ENCODE data around the gene RHCE. TPM values are rescaled to one million over a fixed set of nuclear protein-coding genes. Genes with fewer than 3 reads are reported as not detected.
A peak's percentile ranks its signal among the peaks of the same experiment; 100 is the strongest.
"Not testable (repeated sequence)": the region's sequence is repeated elsewhere in the genome, so short reads cannot be mapped to it uniquely, and the experiment has no call there.

The RHCE gene
- total RNA-seq, 1 experiment from 2014 or later = 0.18 TPM

GRCh38 chr1:25425098-25426085 is 4.8 kb upstream of the RHCE start:
- H3K9me3 ChIP-seq (replicated peaks) = no peaks in the 10 kb centered on the region
- H3K4me1 ChIP-seq = peaks cover 2% of the 10 kb centered on the region; the same call in 1 of the 2 replicates
- H3K27me3 ChIP-seq = no peaks in the 10 kb centered on the region
- H3K27ac ChIP-seq = no peak overlapping the region
- H3K4me3 ChIP-seq = no peak overlapping the region
- DNase-seq = no peak
- no peaks in the 10 kb centered on the region for H3K36me3 ChIP-seq

- not testable (repeated sequence) for DNase-seq; H3K27me3 ChIP-seq; H3K4me1 ChIP-seq; H3K36me3 ChIP-seq; H3K4me3 ChIP-seq; H3K9me3 ChIP-seq (replicated peaks); H3K27ac ChIP-seq
Observed at GRCh38 chr1:25423206-25423605, 2.6 kb upstream of the RHCE start.

DNA sequence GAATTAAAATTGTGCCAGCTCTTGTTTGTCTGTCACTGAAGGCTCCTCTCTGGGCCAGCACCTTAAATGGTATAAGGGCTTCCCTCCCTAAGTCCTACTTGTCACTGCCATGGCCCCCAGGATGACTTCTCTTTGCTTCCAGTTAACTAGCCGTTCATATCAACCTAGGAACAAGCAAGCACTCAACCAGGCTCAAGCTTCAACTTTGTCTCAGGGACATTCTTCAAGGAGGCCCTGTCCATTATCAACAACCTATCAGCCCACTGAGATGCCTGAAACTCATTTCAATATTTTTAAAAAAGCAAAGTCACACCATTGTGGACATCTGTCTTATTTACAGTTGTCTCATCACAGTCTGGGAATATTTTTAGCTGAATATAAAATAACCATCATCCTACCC is 1.3 kb downstream of the RHCE start:
- not testable (repeated sequence) for H3K27me3 ChIP-seq; H3K36me3 ChIP-seq; H3K27ac ChIP-seq; H3K4me1 ChIP-seq; H3K9me3 ChIP-seq (replicated peaks); DNase-seq; H3K4me3 ChIP-seq

DNA sequence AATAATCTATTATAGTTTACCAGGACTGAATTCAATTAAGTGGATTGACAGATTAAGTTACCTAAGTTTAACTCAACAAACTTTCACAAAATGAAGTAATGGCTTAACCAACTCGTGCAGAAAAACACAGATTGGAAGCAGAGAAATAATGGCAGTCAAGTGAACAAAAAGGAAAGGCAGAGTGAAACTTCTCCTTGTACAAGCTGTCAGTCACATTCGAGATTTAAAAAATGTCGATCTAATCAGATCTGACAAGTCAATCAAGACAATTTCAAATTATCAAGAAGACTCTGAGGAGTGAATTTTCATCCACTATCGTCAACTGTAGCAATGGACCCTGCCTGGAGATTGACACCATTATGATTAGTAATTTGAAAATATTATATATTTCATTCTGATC is 3.3 kb downstream of the RHCE start:
- not testable (repeated sequence) for H3K27me3 ChIP-seq; H3K4me3 ChIP-seq; DNase-seq; H3K27ac ChIP-seq; H3K9me3 ChIP-seq (replicated peaks); H3K36me3 ChIP-seq; H3K4me1 ChIP-seq

DNA sequence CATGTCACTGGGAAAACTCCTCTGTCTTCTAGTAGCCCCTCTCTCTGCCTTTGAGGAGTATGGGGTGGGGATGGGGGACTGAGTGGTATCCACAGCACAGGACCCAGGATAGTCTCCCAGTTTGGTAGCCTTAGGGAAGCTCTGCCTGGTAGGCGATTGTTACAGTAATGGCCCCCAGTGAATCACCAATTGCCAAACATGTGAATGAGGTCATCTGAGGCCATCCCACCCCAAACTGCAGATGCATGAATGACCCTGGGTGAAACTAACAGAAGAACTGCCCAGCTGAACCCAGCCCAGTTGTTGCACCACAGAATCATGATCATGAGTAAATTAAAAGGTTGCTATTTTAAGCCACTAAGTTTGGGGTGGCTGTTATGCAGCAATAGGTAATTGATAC is 6.0 kb downstream of the RHCE start:
- not testable (repeated sequence) for H3K9me3 ChIP-seq (replicated peaks)

GRCh38 chr1:25414157-25414556 is 6.5 kb downstream of the RHCE start:
- H3K4me3 ChIP-seq; H3K4me1 ChIP-seq; H3K9me3 ChIP-seq (replicated peaks); DNase-seq; H3K27ac ChIP-seq; H3K36me3 ChIP-seq; H3K27me3 ChIP-seq: not testable (repeated sequence)

More for the DNA sequence above, 6.0 kb downstream of the RHCE start:
- H3K4me1 ChIP-seq, H3K27me3 ChIP-seq, H3K4me3 ChIP-seq, H3K27ac ChIP-seq, H3K36me3 ChIP-seq, DNase-seq: not testable (repeated sequence)

DNA sequence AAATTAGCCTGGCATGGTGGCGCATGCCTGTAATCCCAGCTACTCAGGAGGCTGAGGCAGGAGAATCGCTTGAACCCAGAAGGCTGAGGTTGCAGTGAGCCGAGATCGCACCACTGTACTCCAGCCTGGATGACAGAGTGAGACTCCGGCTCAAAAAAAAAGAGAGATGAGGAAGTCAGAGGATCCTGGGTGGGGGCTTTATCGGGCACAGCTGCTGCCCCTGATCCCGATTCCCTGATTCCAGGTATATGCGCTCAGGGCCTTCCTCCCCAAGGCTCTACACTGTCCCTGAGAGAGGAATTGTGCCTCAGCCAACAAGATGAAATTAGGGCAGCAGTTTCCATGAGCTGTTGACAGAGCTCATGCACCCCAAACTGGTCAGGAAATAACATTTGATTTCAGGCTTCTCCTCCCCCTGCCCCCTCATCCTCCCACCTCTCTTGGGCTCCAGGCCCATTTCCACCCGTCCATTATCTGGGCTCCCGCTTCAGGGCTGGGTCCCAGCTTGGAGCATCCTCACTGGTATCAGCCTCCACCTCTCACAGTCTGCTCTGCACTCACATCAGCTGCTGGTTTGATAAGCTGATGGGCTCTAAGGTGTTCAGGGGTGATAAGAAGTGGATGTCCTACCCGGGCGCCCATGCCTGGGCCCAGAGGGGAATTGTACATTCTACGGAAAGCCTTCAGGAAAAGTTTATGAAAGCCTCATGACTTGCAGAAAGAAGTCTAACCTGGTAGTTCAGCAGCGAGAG is 7.6 kb downstream of the RHCE start:
- not testable (repeated sequence) for H3K4me1 ChIP-seq; H3K36me3 ChIP-seq; H3K27me3 ChIP-seq; H3K27ac ChIP-seq; H3K9me3 ChIP-seq (replicated peaks); H3K4me3 ChIP-seq; DNase-seq

DNA sequence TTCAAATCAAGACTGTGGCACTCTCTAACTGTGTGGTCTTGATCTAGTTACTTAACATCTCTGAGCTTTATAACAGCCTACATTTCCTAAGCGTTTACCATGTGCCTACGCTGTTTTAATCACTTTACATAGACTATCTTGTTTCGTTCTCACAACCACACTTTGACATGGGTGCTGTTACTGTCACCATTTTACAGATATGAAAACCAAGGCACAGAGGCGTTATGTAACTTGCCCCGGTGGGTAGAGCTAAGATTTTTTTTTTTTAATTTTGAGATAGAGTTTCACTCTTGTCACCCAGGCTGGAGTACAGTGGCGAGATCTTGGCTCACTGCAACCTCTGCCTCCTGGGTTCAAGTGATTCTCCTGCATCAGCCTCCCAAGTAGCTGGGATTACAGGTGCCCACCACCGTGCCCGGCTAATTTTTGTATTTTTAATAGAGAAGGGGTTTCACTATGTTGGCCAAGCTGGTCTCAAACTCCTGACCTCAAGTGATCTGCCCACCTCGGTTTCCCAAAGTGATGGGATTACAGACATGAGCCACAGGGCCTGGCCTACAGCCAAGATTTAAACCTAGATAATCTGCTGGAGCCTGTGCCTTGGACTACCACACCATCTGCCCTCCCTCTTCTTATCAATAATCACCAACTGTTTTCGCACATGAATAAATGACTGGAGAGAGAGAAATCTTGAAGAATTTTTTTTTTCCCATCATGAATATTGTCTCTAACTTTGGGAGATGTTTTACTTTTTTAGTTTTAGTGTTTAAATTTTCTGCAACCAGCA is 10.8 kb downstream of the RHCE start:
- not testable (repeated sequence) for H3K36me3 ChIP-seq; H3K9me3 ChIP-seq (replicated peaks); H3K4me1 ChIP-seq; H3K27me3 ChIP-seq; H3K4me3 ChIP-seq; H3K27ac ChIP-seq
- DNase-seq = peak in 1 of 2 experiments; percentile 33

GRCh38 chr1:25405731-25406305 is 14.8 kb downstream of the RHCE start:
- DNase-seq; H3K36me3 ChIP-seq; H3K4me1 ChIP-seq; H3K27me3 ChIP-seq; H3K9me3 ChIP-seq (replicated peaks); H3K27ac ChIP-seq; H3K4me3 ChIP-seq: not testable (repeated sequence)

DNA sequence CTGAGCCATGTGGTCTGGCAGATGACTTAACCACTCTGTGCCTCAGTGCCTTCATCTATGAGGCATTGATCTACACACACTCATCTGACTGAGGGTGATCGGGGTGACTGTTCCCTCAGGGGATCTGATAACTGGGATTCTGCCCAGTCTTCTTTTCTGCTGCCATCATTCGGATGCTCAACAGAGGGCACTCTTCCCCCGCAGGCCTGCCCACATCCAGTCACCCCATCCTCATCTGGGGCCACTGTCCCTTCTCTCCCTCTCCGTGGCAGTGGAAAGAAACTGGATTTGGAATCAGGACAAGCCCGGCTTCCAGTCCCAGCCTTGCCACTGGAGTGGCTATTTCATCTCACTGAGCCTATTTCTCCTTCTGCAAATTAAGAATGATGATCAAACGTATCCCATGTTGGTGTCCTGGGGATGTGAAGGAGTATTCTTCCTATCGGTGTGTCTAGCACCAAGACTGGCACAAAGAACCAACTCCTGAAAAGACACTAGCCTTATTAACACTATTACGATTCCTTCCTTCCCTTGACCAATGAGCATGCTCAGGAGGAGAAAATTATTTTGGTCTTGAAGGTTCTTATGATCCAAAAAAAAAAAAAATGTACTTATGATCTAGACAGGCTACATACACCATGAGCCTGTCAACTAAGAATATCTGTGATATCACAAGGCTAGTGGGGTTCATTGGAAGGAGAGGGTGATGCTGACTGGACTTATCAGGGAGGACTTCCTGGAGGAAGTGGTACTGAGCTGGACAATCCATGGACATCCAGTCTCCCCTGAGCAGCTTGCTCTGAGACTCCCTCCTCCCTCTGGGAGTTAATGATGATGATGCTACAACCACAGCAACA is 17.4 kb downstream of the RHCE start:
- DNase-seq = peak in 1 of 2 experiments; percentile 38
- H3K36me3 ChIP-seq; H3K9me3 ChIP-seq (replicated peaks); H3K27me3 ChIP-seq; H3K27ac ChIP-seq; H3K4me1 ChIP-seq; H3K4me3 ChIP-seq: not testable (repeated sequence)

- H3K4me1 ChIP-seq; H3K4me3 ChIP-seq; H3K27ac ChIP-seq; DNase-seq; H3K27me3 ChIP-seq; H3K36me3 ChIP-seq; H3K9me3 ChIP-seq (replicated peaks): not testable (repeated sequence)
Observed at GRCh38 chr1:25398079-25398478, 22.5 kb downstream of the RHCE start.

DNA sequence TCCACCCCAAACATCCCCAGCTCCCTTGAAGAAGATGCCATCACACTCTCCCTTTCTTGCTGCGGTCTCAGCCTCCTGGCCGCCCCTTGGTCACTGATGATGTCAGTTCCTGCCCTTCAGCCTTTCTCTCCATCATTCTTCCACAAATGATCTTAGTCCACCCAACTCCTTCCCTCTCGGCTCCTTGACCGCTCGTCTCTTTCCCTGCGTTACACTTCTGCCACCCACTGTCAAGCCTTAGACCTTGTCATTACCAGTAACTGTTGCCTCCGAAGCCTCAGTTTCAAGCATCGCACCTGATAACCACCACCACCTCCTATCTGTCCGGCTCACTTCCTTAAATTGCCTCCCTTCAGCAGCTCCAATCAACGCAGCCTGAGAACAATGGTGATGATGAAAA is 23.1 kb downstream of the RHCE start:
- H3K9me3 ChIP-seq (replicated peaks); H3K27me3 ChIP-seq; H3K4me1 ChIP-seq; H3K4me3 ChIP-seq; H3K27ac ChIP-seq; DNase-seq; H3K36me3 ChIP-seq: not testable (repeated sequence)

GRCh38 chr1:25392841-25393240 is 27.8 kb downstream of the RHCE start:
- Histone ChIP-seq H3K4me1 (no peaks in the 10 kb centered on the region), H3K27me3 (no peaks in the 10 kb centered on the region), H3K27ac (no peak overlapping the region), H3K36me3 (no peaks in the 10 kb centered on the region), H3K4me3 (no peak overlapping the region), H3K9me3 (replicated peaks) (no peaks in the 10 kb centered on the region)
- no peak for DNase-seq

GRCh38 chr1:25389721-25390120 is 30.9 kb downstream of the RHCE start:
- H3K9me3 ChIP-seq (replicated peaks); H3K36me3 ChIP-seq; DNase-seq; H3K4me3 ChIP-seq; H3K27ac ChIP-seq; H3K27me3 ChIP-seq; H3K4me1 ChIP-seq: not testable (repeated sequence)

Data from SJCRH30 (cell line).